ENCODE measurements around the gene HCFC1. TPM values are rescaled to one million over a fixed set of nuclear protein-coding genes. Genes with fewer than 3 reads are reported as not detected.

Gene HCFC1
- total RNA-seq, 1 experiment from 2014 or later, result 79.9 TPM

DNA sequence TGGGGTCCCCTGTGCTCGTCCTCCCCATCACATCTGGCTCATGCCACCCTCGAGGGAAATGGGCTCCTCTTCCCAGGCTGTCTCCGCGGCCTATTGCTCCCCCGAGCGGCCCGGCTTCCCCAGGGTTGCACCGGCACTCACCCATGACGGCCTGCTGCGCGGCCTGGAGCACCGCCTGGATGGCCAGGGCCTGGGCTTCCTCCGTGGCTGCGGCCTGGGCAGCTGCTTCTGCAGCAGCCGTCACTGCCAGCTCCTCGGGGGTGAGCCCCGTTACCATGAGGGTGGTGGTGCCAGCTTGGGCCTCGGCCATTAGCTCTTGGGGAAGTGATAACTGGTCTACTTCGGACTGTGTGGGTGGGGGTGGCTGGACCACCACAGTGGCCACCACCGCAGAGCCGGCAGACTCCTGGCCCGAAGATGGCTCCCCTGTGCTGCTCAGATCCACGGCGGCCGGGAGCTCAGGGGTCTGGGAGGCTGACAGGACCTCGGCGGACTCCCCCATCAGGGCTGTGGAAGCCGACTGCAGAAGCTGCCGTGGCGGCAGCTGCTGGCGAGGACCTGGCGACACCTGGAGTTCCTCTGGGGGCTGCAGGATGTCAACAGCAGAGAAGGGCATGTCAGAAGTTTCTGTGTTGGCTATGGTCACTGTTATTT, 19.1 kb downstream of the HCFC1 start:
- CTCF ChIA-PET, result no interaction called here

DNA sequence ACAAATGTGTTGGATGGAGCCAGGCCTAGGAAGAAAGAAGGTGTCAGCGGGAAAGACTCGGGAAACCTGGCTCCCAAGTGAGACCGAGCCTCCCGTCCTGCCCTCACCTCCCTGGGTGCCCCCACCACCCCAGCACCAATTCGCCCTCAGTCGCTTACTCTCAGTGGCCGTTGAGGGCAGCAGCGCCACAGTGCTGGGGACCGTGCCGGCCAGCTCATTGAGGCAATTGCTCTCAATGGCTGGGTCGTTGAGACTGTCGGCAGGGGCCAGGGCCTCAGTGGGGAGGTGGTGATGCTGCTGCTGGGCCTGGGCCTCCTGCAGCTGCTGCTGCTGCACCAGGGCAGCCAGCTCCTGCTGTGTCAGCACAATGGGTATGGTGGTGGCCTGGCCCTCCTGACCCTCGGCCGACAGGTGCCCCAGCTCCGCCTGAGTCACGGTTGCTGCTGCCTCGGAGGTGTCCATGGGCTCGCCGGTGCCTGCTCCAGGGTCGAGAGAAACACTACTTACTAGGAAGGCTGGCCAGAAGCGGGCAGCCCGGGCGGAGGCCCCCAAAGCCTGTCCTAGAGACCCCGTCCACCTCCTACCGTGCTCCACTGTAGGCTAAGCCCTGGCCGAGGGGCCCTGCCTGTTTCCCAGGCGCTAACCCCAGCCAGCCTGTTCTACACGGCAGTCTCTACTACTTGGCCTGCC, 19.8 kb downstream of the HCFC1 start:
- intact Hi-C loops (cut with micrococcal nuclease; ENCODE audit: unreplicated experiment), result loop anchor here (5.0 kb wide), 1 partner anchor 245 kb away; no protein-coding TSS in a partner anchor
- no peak overlapping the region for H3K27ac ChIP-seq
- CTCF ChIA-PET, result no interaction called here

More for the DNA sequence above, 19.1 kb downstream of the HCFC1 start:
- H3K9me2 ChIP-seq (ENCODE audit: insufficient read depth), result no peaks in the 10 kb centered on the region
- H3K4me2 ChIP-seq, result no peak overlapping the region
- BruUV-seq (replicated peaks), result no TSS peak
- H3F3A ChIP-seq (ENCODE audit: insufficient read depth, low read depth), result peaks cover 6% of the 10 kb centered on the region
- DNase-seq, result no peak
- H2AFZ ChIP-seq, result no peak overlapping the region
- H3K4me3 ChIP-seq, result no peak overlapping the region
- POLR2A ChIA-PET (ENCODE audit: unreplicated experiment), result no interaction called here
- H3K79me2 ChIP-seq (ENCODE audit: low read depth), result no peaks in the 10 kb centered on the region
- no peaks in the 10 kb centered on the region for H3K4me1 ChIP-seq (replicated peaks; ENCODE audit: insufficient read depth)
- H3K36me3 ChIP-seq (ENCODE audit: low read depth), result no peaks in the 10 kb centered on the region
- H4K20me1 ChIP-seq (ENCODE audit: insufficient read depth), result peaks cover 9% of the 10 kb centered on the region; the same call in 1 of the 2 replicates
- H3K27me3 ChIP-seq (ENCODE audit: insufficient read depth, low read depth), result no peaks in the 10 kb centered on the region
- H3K9me3 ChIP-seq (ENCODE audit: insufficient read depth, low read depth), result no peaks in the 10 kb centered on the region
- intact Hi-C loops (cut with micrococcal nuclease; ENCODE audit: unreplicated experiment), result loop anchor here (5.0 kb wide), 1 partner anchor 245 kb away; no protein-coding TSS in a partner anchor
- no peak overlapping the region for H3K27ac ChIP-seq
- TF ChIP-seq, protein P1, sequence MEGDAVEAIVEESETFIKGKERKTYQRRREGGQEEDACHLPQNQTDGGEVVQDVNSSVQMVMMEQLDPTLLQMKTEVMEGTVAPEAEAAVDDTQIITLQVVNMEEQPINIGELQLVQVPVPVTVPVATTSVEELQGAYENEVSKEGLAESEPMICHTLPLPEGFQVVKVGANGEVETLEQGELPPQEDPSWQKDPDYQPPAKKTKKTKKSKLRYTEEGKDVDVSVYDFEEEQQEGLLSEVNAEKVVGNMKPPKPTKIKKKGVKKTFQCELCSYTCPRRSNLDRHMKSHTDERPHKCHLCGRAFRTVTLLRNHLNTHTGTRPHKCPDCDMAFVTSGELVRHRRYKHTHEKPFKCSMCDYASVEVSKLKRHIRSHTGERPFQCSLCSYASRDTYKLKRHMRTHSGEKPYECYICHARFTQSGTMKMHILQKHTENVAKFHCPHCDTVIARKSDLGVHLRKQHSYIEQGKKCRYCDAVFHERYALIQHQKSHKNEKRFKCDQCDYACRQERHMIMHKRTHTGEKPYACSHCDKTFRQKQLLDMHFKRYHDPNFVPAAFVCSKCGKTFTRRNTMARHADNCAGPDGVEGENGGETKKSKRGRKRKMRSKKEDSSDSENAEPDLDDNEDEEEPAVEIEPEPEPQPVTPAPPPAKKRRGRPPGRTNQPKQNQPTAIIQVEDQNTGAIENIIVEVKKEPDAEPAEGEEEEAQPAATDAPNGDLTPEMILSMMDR (conservative IDR thresholded peaks at IDR 0.05), result no peak
- no peak for TF ChIP-seq EZH2 (IDR thresholded peaks at IDR 0.05; ENCODE audit: low read depth)

GRCh38 chrX:153950127-153950526, 21.5 kb downstream of the HCFC1 start:
- DNase-seq, result no peak
- no peaks in the 10 kb centered on the region for H3K9me2 ChIP-seq (ENCODE audit: insufficient read depth)
- H3K4me3 ChIP-seq, result no peak overlapping the region
- H3K4me1 ChIP-seq (replicated peaks; ENCODE audit: insufficient read depth), result no peaks in the 10 kb centered on the region
- H4K20me1 ChIP-seq (ENCODE audit: insufficient read depth), result peaks cover 9% of the 10 kb centered on the region; the same call in 1 of the 2 replicates
- H3K27me3 ChIP-seq (ENCODE audit: insufficient read depth, low read depth), result no peaks in the 10 kb centered on the region
- no peaks in the 10 kb centered on the region for H3K36me3 ChIP-seq (ENCODE audit: low read depth)
- intact Hi-C loops (cut with micrococcal nuclease; ENCODE audit: unreplicated experiment), result loop anchor here (5.0 kb wide), 1 partner anchor 243 kb away; no protein-coding TSS in a partner anchor
- no peaks in the 10 kb centered on the region for H3K9me3 ChIP-seq (ENCODE audit: insufficient read depth, low read depth)
- no TSS peak for BruUV-seq (replicated peaks)
- TF ChIP-seq, protein P1 (conservative IDR thresholded peaks at IDR 0.05), result no peak
- no peak for TF ChIP-seq EZH2 (IDR thresholded peaks at IDR 0.05; ENCODE audit: low read depth)
- no peaks in the 10 kb centered on the region for H3K79me2 ChIP-seq (ENCODE audit: low read depth)
- no peak overlapping the region for H3K27ac ChIP-seq
- ChIA-PET CTCF (interaction anchor here (0.6 to 0.9 kb wide), 3 partner anchors 21 to 271 kb away, joined by 3 to 4 read pairs (median 3); no protein-coding TSS in a partner anchor), POLR2A (ENCODE audit: unreplicated experiment) (interaction anchor here (0.6 to 0.7 kb wide), 3 partner anchors 142 to 378 kb away, joined by 3 to 6 read pairs (median 4); no protein-coding TSS in a partner anchor)
- H3F3A ChIP-seq (ENCODE audit: insufficient read depth, low read depth), result peaks cover 7% of the 10 kb centered on the region
- no peak overlapping the region for H2AFZ ChIP-seq
- H3K4me2 ChIP-seq, result no peak overlapping the region

More for the DNA sequence above, 19.8 kb downstream of the HCFC1 start:
- Histone ChIP-seq H3K27me3 (ENCODE audit: insufficient read depth, low read depth) (no peaks in the 10 kb centered on the region), H3K9me2 (ENCODE audit: insufficient read depth) (no peaks in the 10 kb centered on the region), H4K20me1 (ENCODE audit: insufficient read depth) (peaks cover 9% of the 10 kb centered on the region; the same call in 1 of the 2 replicates), H3K36me3 (ENCODE audit: low read depth) (no peaks in the 10 kb centered on the region), H3K4me3 (no peak overlapping the region), H3K9me3 (ENCODE audit: insufficient read depth, low read depth) (no peaks in the 10 kb centered on the region), H3K79me2 (ENCODE audit: low read depth) (no peaks in the 10 kb centered on the region), H3F3A (ENCODE audit: insufficient read depth, low read depth) (peaks cover 7% of the 10 kb centered on the region), H2AFZ (no peak overlapping the region), H3K4me1 (replicated peaks; ENCODE audit: insufficient read depth) (no peaks in the 10 kb centered on the region), H3K4me2 (no peak overlapping the region)
- TF ChIP-seq, protein P1 (conservative IDR thresholded peaks at IDR 0.05), result no peak
- TF ChIP-seq EZH2 (IDR thresholded peaks at IDR 0.05; ENCODE audit: low read depth), result no peak
- DNase-seq, result no peak
- POLR2A ChIA-PET (ENCODE audit: unreplicated experiment), result no interaction called here
- BruUV-seq (replicated peaks), result no TSS peak
